H9 (cell line): ENCODE data around the gene IDI2. TPM values are rescaled to one million over a fixed set of nuclear protein-coding genes. Genes with fewer than 3 reads are reported as not detected.
"Not testable (repeated sequence)": the region's sequence is repeated elsewhere in the genome, so short reads cannot be mapped to it uniquely, and the experiment has no call there.

Source experiments
- DNase-seq: peaks from one replicate; pipeline ENCODE4 v3.0.0-alpha.2; 2017
- H2AFZ ChIP-seq: one replicate; pipeline ENCODE4 v1.6.1; 2013; ENCODE audit warnings: mild to moderate bottlenecking, low read length, control low read depth, moderate library complexity
- H2AK5ac ChIP-seq: 2 replicates; pipeline ENCODE4 v1.6.1; 2013; ENCODE audit warnings: low read length, control low read depth, mixed read lengths; ENCODE audit not compliant: insufficient read length
- H2BK120ac ChIP-seq: one replicate; pipeline ENCODE4 v1.6.1; 2013; ENCODE audit warnings: low read depth, mild to moderate bottlenecking, low read length, control low read depth, inconsistent platforms; ENCODE audit not compliant: poor library complexity, severe bottlenecking
- H2BK12ac ChIP-seq: 2 replicates; pipeline ENCODE4 v1.6.1; 2013; ENCODE audit warnings: low read length, control low read depth, mixed read lengths, low read depth; ENCODE audit not compliant: insufficient read length
- H2BK15ac ChIP-seq: 2 replicates; pipeline ENCODE4 v1.6.1; 2013; ENCODE audit warnings: low read depth, low read length, control low read depth
- H2BK20ac ChIP-seq: one replicate; pipeline ENCODE4 v1.6.1; 2013; ENCODE audit warnings: low read depth, mild to moderate bottlenecking, low read length, control low read depth, inconsistent platforms; ENCODE audit not compliant: poor library complexity, severe bottlenecking
- H2BK5ac ChIP-seq: 2 replicates; pipeline ENCODE4 v1.6.1; 2013; ENCODE audit warnings: low read length, control low read depth, mixed read lengths; ENCODE audit not compliant: insufficient read length
- H3K14ac ChIP-seq: 2 replicates; pipeline ENCODE4 v1.6.1; 2013; ENCODE audit warnings: low read length, control low read depth; ENCODE audit not compliant: insufficient read depth
- H3K18ac ChIP-seq: 2 replicates; pipeline ENCODE4 v1.6.1; 2013; ENCODE audit warnings: low read depth, mild to moderate bottlenecking, mixed read lengths, low read length, control low read depth; ENCODE audit not compliant: insufficient read length
- H3K23ac ChIP-seq: 2 replicates; pipeline ENCODE4 v1.6.1; 2013; ENCODE audit warnings: low read length, control low read depth, mixed read lengths, low read depth; ENCODE audit not compliant: insufficient read length
- H3K23me2 ChIP-seq: 2 replicates; pipeline ENCODE4 v1.6.1; 2013; ENCODE audit warnings: low read depth, mild to moderate bottlenecking, mixed read lengths, low read length, control low read depth; ENCODE audit not compliant: insufficient read length, poor library complexity, severe bottlenecking
- H3K27ac ChIP-seq: 2 replicates; pipeline ENCODE4 v1.5.1; 2013; ENCODE audit warnings: low read length, control low read depth, mixed read lengths, low read depth; ENCODE audit not compliant: insufficient read length
- H3K27me3 ChIP-seq: 2 replicates; pipeline ENCODE4 v1.6.1; 2013; ENCODE audit warnings: low read length, control low read depth, inconsistent platforms; ENCODE audit not compliant: insufficient read depth
- H3K4ac ChIP-seq: 2 replicates; pipeline ENCODE4 v1.6.1; 2013; ENCODE audit warnings: low read depth, mild to moderate bottlenecking, control low read depth, inconsistent platforms, low read length, moderate library complexity
- H3K4me1 ChIP-seq: 2 replicates; pipeline ENCODE4 v1.6.1; 2013; ENCODE audit warnings: low read length, control low read depth, inconsistent platforms; ENCODE audit not compliant: insufficient read depth
- H3K4me2 ChIP-seq: 2 replicates; pipeline ENCODE4 v1.6.1; 2013; ENCODE audit warnings: low read length, control low read depth, mixed read lengths; ENCODE audit not compliant: insufficient read length, insufficient read depth
- H3K56ac ChIP-seq: 2 replicates; pipeline ENCODE4 v1.6.1; 2013; ENCODE audit warnings: low read depth, mild to moderate bottlenecking, mixed read lengths, low read length, control low read depth; ENCODE audit not compliant: insufficient read length
- H3K79me1 ChIP-seq: 2 replicates; pipeline ENCODE4 v1.6.1; 2013; ENCODE audit warnings: low read depth, mild to moderate bottlenecking, moderate library complexity, low read length, control low read depth, inconsistent platforms; ENCODE audit not compliant: insufficient read depth, poor library complexity, severe bottlenecking
- H3K79me2 ChIP-seq: 2 replicates; pipeline ENCODE4 v1.6.1; 2013; ENCODE audit warnings: low read length, control low read depth, inconsistent platforms; ENCODE audit not compliant: insufficient read depth
- H3K9ac ChIP-seq: 2 replicates; pipeline ENCODE4 v1.6.1; 2013; ENCODE audit warnings: low read length, control low read depth, mixed read lengths; ENCODE audit not compliant: insufficient read length; ENCODE audit errors: extremely low read depth
- H3K9me3 ChIP-seq: one replicate; pipeline ENCODE4 v1.6.1; 2013; ENCODE audit warnings: low read depth, low read length, inconsistent platforms; ENCODE audit not compliant: control insufficient read depth
- H3T11ph ChIP-seq: one replicate; pipeline ENCODE4 v1.6.1; 2013; ENCODE audit warnings: mild to moderate bottlenecking, low read length, control low read depth, inconsistent platforms
- H4K20me1 ChIP-seq: one replicate; pipeline ENCODE4 v1.6.1; 2013; ENCODE audit not compliant: control insufficient read depth, insufficient read length, insufficient read depth
- H4K5ac ChIP-seq: 2 replicates; pipeline ENCODE4 v1.6.1; 2013; ENCODE audit warnings: low read depth, mild to moderate bottlenecking, mixed read lengths, low read length, control low read depth; ENCODE audit not compliant: insufficient read length
- H4K8ac ChIP-seq: replicated peaks from 2 replicates; pipeline ENCODE4 v1.6.1; 2013; ENCODE audit warnings: low read length, control low read depth, mixed read lengths, low read depth; ENCODE audit not compliant: insufficient read length
- H4K91ac ChIP-seq: 2 replicates; pipeline ENCODE4 v1.6.1; 2013; ENCODE audit warnings: low read depth, mild to moderate bottlenecking, moderate library complexity, mixed read lengths, low read length, control low read depth; ENCODE audit not compliant: insufficient read length
- H3K27ac Mint-ChIP-seq, 3 experiments: 2 replicates in 2 of 3; 3 replicates in 1 of 3; pipeline ENCODE4 v1.8.0; 2020 to 2021; ENCODE audit warnings: mixed read lengths in 3 of 3, mild to moderate bottlenecking in 1 of 3, moderate library complexity in 1 of 3
- H3K27me3 Mint-ChIP-seq: 2 replicates; pipeline ENCODE4 v1.8.0; 2021; ENCODE audit warnings: low read depth, mild to moderate bottlenecking, moderate library complexity, mixed read lengths
- H3K36me3 Mint-ChIP-seq, 3 experiments: 2 replicates in 2 of 3; 3 replicates in 1 of 3; pipeline ENCODE4 v1.8.0; 2020 to 2021; ENCODE audit warnings: low read depth in 3 of 3, mixed read lengths in 3 of 3; ENCODE audit not compliant: insufficient read depth in 1 of 3
- H3K4me1 Mint-ChIP-seq, 2 experiments: 2 replicates each; pipeline ENCODE4 v1.8.0; 2020; ENCODE audit warnings: mixed read lengths in 2 of 2
- H3K4me3 Mint-ChIP-seq, 2 experiments: 2 replicates in 1 of 2; 3 replicates in 1 of 2; pipeline ENCODE4 v1.8.0; 2020 to 2021; ENCODE audit warnings: mild to moderate bottlenecking in 2 of 2, mixed read lengths in 2 of 2, moderate library complexity in 1 of 2
- H3K9me3 Mint-ChIP-seq, 2 experiments: 2 replicates in 1 of 2; 3 replicates in 1 of 2; pipeline ENCODE4 v1.8.0; 2020; ENCODE audit warnings: mild to moderate bottlenecking in 2 of 2, mixed read lengths in 2 of 2, moderate library complexity in 1 of 2
- CTCF ChIP-seq: fragments of 200-600 bp; sonication (generic); conservative IDR thresholded peaks from 3 replicates; pipeline ENCODE4 v1.8.0; 2021; ENCODE audit warnings: antibody characterized with exemption, mild to moderate bottlenecking
- WGBS: extraction: QIAGEN DNeasy Blood & Tissue Kit; methylation state at CpG from one replicate; pipeline ENCODE4 v1.1.7; 2013; ENCODE audit warnings: missing lambda C conversion rate, low lambda C conversion rate, mixed read lengths; ENCODE audit not compliant: insufficient read length; ENCODE audit errors: extremely low coverage; 5-methylcytosine and 5-hydroxymethylcytosine counted together
- total RNA-seq: library from RNA; stranded (reverse); gene quantifications from 2 replicates; pipeline ENCODE4 v1.2.1, GENCODE V29; 2021

IDI2 gene
- total RNA-seq, 1 experiment from 2014 or later: not detected

GRCh38 chr10:1010703-1011102 lies 15.0 kb downstream of the IDI2 start:
- no peaks in the 10 kb centered on the region for H3K23me2 ChIP-seq
- no CpG with 5 or more reads among the region's 7 CpGs for WGBS
- H3K4ac ChIP-seq: no peak overlapping the region
- no peak overlapping the region for H3K56ac ChIP-seq
- no peak overlapping the region for H3K18ac ChIP-seq
- no peak overlapping the region for H3K4me2 ChIP-seq
- no peak overlapping the region for H2BK12ac ChIP-seq
- H3K79me2 ChIP-seq: no peaks in the 10 kb centered on the region
- no peak overlapping the region for H3K27ac ChIP-seq
- no peak overlapping the region for H4K5ac ChIP-seq
- peaks cover 75 to 92% (median 92%) of the 10 kb centered on the region in 3 experiments; a peak in 6 of 7 replicates for H3K36me3 Mint-ChIP-seq
- no peak overlapping the region for H2BK120ac ChIP-seq
- no peak overlapping the region for H3K27ac Mint-ChIP-seq
- no peak overlapping the region for H3K9ac ChIP-seq
- no peak overlapping the region for H4K8ac ChIP-seq
- H3K9me3 Mint-ChIP-seq: no peaks in the 10 kb centered on the region
- H2AFZ ChIP-seq: no peak overlapping the region
- H3K27me3 Mint-ChIP-seq: no peaks in the 10 kb centered on the region; the same call in 1 of the 2 replicates
- H2BK15ac ChIP-seq: no peak overlapping the region
- no peak overlapping the region for H3K23ac ChIP-seq
- H3K14ac ChIP-seq: no peak overlapping the region
- peaks cover 4% of the 10 kb centered on the region for H4K20me1 ChIP-seq
- H2BK20ac ChIP-seq: no peak overlapping the region
- no peak overlapping the region for H3T11ph ChIP-seq
- no peak overlapping the region for H4K91ac ChIP-seq
- no peak overlapping the region for H2AK5ac ChIP-seq
- DNase-seq: no peak
- H3K4me3 Mint-ChIP-seq: no peak overlapping the region
- no peak overlapping the region for H2BK5ac ChIP-seq
- no peaks in the 10 kb centered on the region for H3K27me3 ChIP-seq
- TF ChIP-seq CTCF: no peak
- no peaks in the 10 kb centered on the region for H3K4me1 Mint-ChIP-seq
- H3K4me1 ChIP-seq: no peaks in the 10 kb centered on the region
- no peaks in the 10 kb centered on the region for H3K9me3 ChIP-seq
- H3K79me1 ChIP-seq: no peaks in the 10 kb centered on the region

- not testable (repeated sequence) for H3K4ac ChIP-seq, H3K79me1 ChIP-seq, H4K8ac ChIP-seq, H2AK5ac ChIP-seq, H3T11ph ChIP-seq, H4K20me1 ChIP-seq, H3K18ac ChIP-seq, H3K23ac ChIP-seq, H3K23me2 ChIP-seq, H3K27me3 ChIP-seq, H3K4me1 ChIP-seq, H3K27ac Mint-ChIP-seq, H3K56ac ChIP-seq, H2BK15ac ChIP-seq, H3K27ac ChIP-seq, H3K4me1 Mint-ChIP-seq, H2BK12ac ChIP-seq, H2BK20ac ChIP-seq, H3K79me2 ChIP-seq, H3K9me3 ChIP-seq, H2BK120ac ChIP-seq, H3K14ac ChIP-seq, H4K91ac ChIP-seq, H2BK5ac ChIP-seq, H3K9ac ChIP-seq, H3K27me3 Mint-ChIP-seq, H3K4me3 Mint-ChIP-seq, DNase-seq, H3K9me3 Mint-ChIP-seq, H2AFZ ChIP-seq, H4K5ac ChIP-seq, H3K4me2 ChIP-seq
- peaks cover 79 to 95% (median 95%) of the 10 kb centered on the region in 3 experiments for H3K36me3 Mint-ChIP-seq
- no CpG with 5 or more reads among the region's 8 CpGs for WGBS
Observed at GRCh38 chr10:1009947-1010346, 15.7 kb downstream of the IDI2 start.
